ENCODE measurements around the gene MT1M. TPM values are rescaled to one million over a fixed set of nuclear protein-coding genes. Genes with fewer than 3 reads are reported as not detected.

Gene MT1M
- total RNA-seq, 4 donors from 2014 or later = 7.1 to 45.5 (median 33.8) TPM

GRCh38 chr16:56589141-56590039 is 43.1 kb upstream of the MT1M start, which contains the start of gene MT3:
Gene MT3, plus strand, starts transcription at chr16:56589528. Its CDS starts 63 bp downstream, at chr16:56589591.
- Histone ChIP-seq H3K36me3 (no peaks in the 10 kb centered on the region), H3K9me3 (no peaks in the 10 kb centered on the region), H3K4me3 (replicated peaks in 1 of 3) (peak within 1 kb of the TSS in 2 of 3 donors; percentile 8 to 12), H3K27ac (no peak within 1 kb of the TSS), H3K27me3 (no peaks in the 10 kb centered on the region), H3K4me1 (peaks cover 0 to 8% of the 10 kb centered on the region in 2 donors)
- intact Hi-C loops (cut with DNase I) = loop anchor here (10.0 kb wide), 1 partner anchor 55 kb away; no protein-coding TSS in a partner anchor
- WGBS, 2 donors = 4% methylated on average over 58 to 80 of the region's 87 CpGs
- TF ChIP-seq POLR2A (IDR thresholded peaks at IDR 0.05) (no peak), CTCF (IDR thresholded peaks at IDR 0.05) (no peak)
- DNase-seq = peak; percentile 9 to 12

GRCh38 chr16:56591377-56592060 is 40.9 kb upstream of the MT1M start:
- Histone ChIP-seq H3K36me3 (no peaks in the 10 kb centered on the region), H3K4me1 (peaks cover 0 to 8% of the 10 kb centered on the region in 2 donors), H3K27ac (no peak overlapping the region), H3K4me3 (replicated peaks in 1 of 3) (no peak overlapping the region), H3K27me3 (no peaks in the 10 kb centered on the region), H3K9me3 (no peaks in the 10 kb centered on the region)
- intact Hi-C loops (cut with DNase I) = loop anchor here (10.0 kb wide), 1 partner anchor 57 kb away; no protein-coding TSS in a partner anchor
- WGBS, 2 donors = 56 to 70% methylated on average over 4 of the region's 4 CpGs
- TF ChIP-seq POLR2A (IDR thresholded peaks at IDR 0.05) (no peak), CTCF (IDR thresholded peaks at IDR 0.05) (no peak)
- no peak for DNase-seq

GRCh38 chr16:56593573-56594291 is 38.7 kb upstream of the MT1M start:
- intact Hi-C loops (cut with DNase I) = loop anchor here (10.0 kb wide), 1 partner anchor 59 kb away; no protein-coding TSS in a partner anchor
- TF ChIP-seq POLR2A (IDR thresholded peaks at IDR 0.05) = no peak
- TF ChIP-seq CTCF (IDR thresholded peaks at IDR 0.05) = no peak
- 77 to 89% methylated on average over 6 of the region's 6 CpGs for WGBS, 2 donors

GRCh38 chr16:56594292-56594619 is 38.2 kb upstream of the MT1M start:
- 97% methylated on average over 5 of the region's 5 CpGs for WGBS, 2 donors
- H3K9me3 ChIP-seq = no peaks in the 10 kb centered on the region
- no peaks in the 10 kb centered on the region for H3K36me3 ChIP-seq
- H3K27me3 ChIP-seq = no peaks in the 10 kb centered on the region
- TF ChIP-seq CTCF (IDR thresholded peaks at IDR 0.05) (no peak), POLR2A (IDR thresholded peaks at IDR 0.05) (no peak)
- H3K27ac ChIP-seq = no peak overlapping the region
- H3K4me1 ChIP-seq = peaks cover 0 to 5% of the 10 kb centered on the region in 2 donors
- intact Hi-C loops (cut with DNase I) = loop anchor here (10.0 kb wide), 1 partner anchor 59 kb away; no protein-coding TSS in a partner anchor
- DNase-seq = no peak
- H3K4me3 ChIP-seq (replicated peaks in 1 of 3) = no peak overlapping the region

More at GRCh38 chr16:56593573-56594291, 38.7 kb upstream of the MT1M start:
- Histone ChIP-seq H3K4me3 (replicated peaks in 1 of 3) (no peak overlapping the region), H3K36me3 (no peaks in the 10 kb centered on the region), H3K27me3 (no peaks in the 10 kb centered on the region), H3K27ac (no peak overlapping the region), H3K9me3 (no peaks in the 10 kb centered on the region), H3K4me1 (peaks cover 0 to 8% of the 10 kb centered on the region in 2 donors)
- no peak for DNase-seq
